ENCODE results near the gene LAMP1.

Gene LAMP1

DNA sequence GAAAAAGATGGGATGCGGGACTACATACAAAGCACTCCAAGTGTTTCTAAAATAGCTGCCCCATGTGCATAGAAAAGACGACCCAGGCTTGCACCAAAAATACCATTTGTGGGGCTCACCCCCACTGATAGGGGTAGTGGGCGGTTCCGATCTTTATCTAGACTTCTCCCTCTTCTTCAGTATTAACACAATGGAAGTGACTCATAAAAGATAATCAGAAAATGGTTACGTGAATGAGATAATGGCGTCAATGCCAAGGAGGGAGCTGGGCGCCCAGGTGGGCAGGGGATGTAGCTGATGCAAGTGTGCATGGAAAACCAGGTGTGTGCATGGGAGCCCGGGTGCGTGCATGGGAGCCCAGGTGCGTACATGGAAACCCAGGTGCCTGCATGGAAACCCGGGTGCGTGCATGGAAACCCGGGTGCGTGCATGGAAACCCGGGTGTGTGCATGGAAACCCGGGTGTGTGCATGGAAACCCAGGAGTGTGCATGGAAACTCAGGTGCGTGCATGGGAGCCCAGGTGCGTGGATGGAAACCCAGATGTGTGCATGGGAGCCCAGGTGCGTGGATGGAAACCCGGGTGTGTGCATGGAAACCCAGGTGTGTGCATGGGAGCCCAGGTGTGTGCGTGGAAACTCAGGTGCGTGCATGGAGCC lies 32.7 kb downstream of the LAMP1 start:
- TF ChIP-seq, protein P1, sequence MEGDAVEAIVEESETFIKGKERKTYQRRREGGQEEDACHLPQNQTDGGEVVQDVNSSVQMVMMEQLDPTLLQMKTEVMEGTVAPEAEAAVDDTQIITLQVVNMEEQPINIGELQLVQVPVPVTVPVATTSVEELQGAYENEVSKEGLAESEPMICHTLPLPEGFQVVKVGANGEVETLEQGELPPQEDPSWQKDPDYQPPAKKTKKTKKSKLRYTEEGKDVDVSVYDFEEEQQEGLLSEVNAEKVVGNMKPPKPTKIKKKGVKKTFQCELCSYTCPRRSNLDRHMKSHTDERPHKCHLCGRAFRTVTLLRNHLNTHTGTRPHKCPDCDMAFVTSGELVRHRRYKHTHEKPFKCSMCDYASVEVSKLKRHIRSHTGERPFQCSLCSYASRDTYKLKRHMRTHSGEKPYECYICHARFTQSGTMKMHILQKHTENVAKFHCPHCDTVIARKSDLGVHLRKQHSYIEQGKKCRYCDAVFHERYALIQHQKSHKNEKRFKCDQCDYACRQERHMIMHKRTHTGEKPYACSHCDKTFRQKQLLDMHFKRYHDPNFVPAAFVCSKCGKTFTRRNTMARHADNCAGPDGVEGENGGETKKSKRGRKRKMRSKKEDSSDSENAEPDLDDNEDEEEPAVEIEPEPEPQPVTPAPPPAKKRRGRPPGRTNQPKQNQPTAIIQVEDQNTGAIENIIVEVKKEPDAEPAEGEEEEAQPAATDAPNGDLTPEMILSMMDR (IDR thresholded peaks at IDR 0.05; ENCODE audit: borderline replicate concordance, insufficient read depth, low read depth, low read length): no peak
- no peak overlapping the region for H3K4me3 ChIP-seq (ENCODE audit: low read depth, low read length)

DNA sequence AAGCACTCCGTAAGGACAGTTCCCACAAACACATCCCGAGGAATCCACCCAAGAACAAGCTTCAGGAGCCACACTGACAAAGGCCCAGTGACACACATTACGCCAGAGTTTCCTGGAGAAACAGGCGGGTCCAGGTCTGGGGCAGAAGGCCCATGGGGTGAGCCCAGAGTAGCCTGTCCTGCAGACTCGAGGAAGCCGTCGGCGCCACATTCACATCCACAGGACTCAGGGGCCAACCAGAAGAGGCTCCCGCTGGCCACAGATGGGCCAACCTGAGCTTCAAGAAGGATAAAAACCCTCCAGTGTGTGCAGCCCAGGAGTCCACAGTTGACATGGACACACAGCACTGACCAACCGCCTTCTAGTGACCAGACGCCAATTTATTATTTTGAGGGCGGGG lies 35.6 kb downstream of the LAMP1 start:
- H3K4me3 ChIP-seq (ENCODE audit: low read depth, low read length): no peak overlapping the region
- TF ChIP-seq, protein P1 (IDR thresholded peaks at IDR 0.05; ENCODE audit: borderline replicate concordance, insufficient read depth, low read depth, low read length): no peak

DNA sequence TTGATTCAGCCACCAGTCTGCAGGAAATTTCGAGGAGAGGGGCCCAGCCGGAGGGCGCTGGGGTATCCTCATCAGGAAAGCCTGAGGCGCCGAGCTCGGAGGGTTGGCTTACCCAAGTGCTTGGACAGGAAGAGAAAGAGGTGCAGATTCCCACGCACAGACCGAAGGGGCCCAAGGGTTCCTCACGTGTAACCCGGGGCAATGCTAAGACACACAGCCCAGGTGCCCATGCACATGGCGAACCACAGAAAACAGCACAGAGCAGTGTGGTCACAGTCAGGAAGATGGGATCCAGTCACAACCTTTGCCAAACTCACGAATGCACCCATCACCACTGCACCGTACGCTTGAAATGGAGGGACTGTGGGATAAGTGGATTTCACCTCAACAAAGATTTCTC lies 36.0 kb downstream of the LAMP1 start:
- H3K4me3 ChIP-seq (ENCODE audit: low read depth, low read length): no peak overlapping the region
- TF ChIP-seq, protein P1 (IDR thresholded peaks at IDR 0.05; ENCODE audit: borderline replicate concordance, insufficient read depth, low read depth, low read length): no peak

DNA sequence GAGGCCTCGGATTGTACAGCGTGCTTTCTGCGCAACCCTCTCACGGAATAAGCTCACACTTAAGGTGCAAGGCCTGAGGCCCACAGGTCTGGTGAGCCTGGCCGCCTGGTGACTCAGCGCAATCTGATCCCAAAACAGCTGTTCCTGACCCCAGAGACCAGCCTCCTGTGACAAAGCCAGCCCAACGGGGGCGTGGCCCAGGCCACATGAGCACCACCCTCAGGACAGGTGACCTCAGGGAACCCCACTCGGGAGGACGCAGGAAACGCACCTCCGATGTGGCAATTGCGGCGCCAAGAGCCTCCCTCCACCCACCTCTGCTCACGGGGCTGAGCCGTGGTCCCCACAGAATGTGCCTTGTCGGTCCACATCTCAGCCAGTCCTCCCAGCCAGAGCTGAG lies 40.5 kb downstream of the LAMP1 start:
- TF ChIP-seq, protein P1 (IDR thresholded peaks at IDR 0.05; ENCODE audit: borderline replicate concordance, insufficient read depth, low read depth, low read length): no peak
- no peak overlapping the region for H3K4me3 ChIP-seq (ENCODE audit: low read depth, low read length)

DNA sequence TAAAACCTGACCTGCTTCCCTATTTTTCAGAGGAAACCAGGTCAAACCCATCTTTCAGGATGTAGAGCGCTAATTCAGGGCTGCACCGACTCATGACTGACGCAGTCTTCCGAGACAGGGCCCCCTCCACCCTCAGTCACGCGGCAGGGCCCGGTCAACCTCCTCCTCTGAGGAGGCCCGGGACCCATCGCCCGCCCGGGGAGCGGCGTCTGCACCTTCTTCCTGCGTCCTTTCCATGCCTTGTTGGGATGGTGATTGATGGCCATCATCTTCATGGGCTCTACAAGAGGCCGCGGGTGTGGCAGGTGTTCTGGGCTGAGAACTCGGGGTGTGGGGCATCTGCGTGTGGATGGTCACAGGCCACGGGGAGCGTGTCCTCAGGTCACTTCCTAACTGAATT lies 40.9 kb downstream of the LAMP1 start:
- no peak overlapping the region for H3K4me3 ChIP-seq (ENCODE audit: low read depth, low read length)
- TF ChIP-seq, protein P1 (IDR thresholded peaks at IDR 0.05; ENCODE audit: borderline replicate concordance, insufficient read depth, low read depth, low read length): no peak

DNA sequence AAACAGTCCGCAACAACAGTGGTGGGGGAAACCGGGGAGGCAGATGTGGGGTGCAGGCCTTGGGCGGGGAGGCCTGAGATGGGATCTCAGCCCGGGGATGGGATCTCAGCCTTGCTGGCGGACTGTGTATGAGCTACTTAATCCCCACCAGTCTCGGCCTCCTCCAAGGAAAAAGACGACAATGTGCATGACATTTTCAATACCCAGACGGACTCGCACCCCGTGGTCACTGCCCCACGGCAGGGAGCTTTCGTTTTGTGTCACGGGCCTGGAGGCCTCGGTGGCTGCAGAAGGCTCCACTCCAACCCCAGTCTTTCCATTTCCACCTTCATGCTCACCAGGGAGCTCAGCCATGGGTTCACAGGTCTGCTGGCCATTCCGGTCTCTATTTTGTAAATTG lies 41.4 kb downstream of the LAMP1 start:
- TF ChIP-seq, protein P1 (IDR thresholded peaks at IDR 0.05; ENCODE audit: borderline replicate concordance, insufficient read depth, low read depth, low read length): no peak
- no peak overlapping the region for H3K4me3 ChIP-seq (ENCODE audit: low read depth, low read length)
